GM19238 (cell line): ENCODE results near the gene FPR1.

Experiments used
- DNase-seq: peaks from one replicate; pipeline ENCODE4 v3.0.0; 2011; ENCODE audit warnings: low spot score; ENCODE audit not compliant: insufficient read length

FPR1 gene

GRCh38 chr19:51706296-51706695, 45.4 kb downstream of the FPR1 start:
- DNase-seq = no peak

GRCh38 chr19:51704626-51705025, 47.1 kb downstream of the FPR1 start:
- no peak for DNase-seq

- peak; percentile 98 for DNase-seq
These were observed 47.8 kb downstream of the FPR1 start for GRCh38 chr19:51703575-51704515.

- DNase-seq = no peak
These were observed 48.7 kb downstream of the FPR1 start for GRCh38 chr19:51702825-51703574.

DNA sequence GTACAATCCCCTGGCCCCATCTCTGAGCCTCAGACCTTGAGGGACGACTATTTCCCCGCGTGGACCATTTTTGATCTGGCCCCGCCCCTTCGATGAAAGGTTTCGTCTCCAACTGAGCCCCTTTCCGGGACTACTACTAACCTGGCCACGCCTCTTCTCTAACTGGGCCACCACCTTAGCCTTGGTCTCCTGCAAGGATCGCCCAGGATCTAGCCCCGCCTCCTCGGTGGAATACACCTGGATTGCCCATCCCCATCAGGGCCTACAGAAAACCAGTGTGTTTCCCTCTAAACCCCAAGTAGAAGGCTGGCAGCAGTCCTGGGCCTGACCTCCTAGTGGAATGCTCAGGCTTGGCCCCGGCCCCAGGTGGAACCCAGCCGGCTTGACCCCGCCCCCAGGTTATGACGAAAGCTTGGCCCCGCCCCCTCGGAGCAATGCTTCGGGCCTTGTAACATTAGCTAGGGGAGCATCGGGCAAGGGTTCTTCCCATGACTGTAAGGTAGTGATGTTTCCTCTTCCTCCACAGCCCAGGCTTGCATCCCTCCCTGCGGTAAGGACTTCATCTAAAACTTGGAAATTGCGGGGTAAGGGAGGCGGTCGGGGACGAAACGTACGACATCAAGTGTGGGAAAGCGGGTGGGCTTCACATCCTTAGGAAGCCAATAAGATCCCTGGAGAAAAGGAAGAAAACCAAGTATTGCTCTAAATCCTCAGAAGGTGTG, 49.4 kb downstream of the FPR1 start:
- no peak for DNase-seq

DNA sequence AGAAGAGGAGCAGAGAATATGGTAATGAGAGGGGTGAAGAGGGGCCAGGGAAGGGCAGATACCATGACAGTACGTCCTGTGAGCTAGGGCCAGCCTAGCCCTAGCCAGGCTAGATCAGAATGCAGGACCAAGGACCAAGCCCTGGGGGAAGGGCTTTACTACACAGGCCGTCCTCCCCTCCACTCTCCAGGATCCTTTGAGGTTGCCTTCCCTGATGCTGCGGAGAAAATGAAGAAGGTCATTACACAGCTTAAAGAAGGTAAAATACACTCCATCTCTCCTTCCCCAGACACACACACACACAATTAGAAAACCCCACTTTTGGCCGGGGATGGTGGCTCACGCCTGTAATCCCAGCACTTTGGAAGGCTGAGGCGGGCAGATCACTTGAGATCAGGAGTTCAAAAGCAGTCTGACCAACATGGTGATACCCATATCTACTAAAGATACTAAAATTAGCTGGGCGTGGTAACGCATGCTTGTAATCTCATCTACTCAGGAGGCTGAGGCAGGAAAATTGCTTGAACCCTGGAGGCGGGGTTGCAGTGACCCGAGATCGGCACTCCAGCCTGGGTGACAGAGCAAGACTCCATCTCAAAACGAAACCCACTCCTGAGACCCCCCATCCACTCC, 50.1 kb downstream of the FPR1 start:
- DNase-seq = no peak

DNA sequence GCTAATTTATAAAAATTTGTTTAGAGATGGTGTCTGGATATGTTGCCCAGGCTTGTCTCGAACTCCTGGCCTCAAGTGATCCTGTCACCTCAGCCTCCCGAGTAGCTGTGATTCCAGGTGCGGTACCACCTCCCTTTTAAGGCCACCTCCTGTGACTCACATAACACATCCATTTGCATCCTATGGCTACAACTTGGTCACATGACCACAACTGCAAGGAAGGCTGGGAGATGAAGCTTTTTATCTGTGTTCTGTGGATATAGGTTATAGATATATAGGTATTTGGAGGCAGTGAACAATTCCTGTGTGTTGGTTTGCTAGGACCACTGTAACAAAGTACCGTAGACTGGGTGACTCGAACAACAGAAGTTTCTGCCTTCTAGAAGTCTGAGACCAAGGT, 52.5 kb downstream of the FPR1 start:
- no peak for DNase-seq

DNA sequence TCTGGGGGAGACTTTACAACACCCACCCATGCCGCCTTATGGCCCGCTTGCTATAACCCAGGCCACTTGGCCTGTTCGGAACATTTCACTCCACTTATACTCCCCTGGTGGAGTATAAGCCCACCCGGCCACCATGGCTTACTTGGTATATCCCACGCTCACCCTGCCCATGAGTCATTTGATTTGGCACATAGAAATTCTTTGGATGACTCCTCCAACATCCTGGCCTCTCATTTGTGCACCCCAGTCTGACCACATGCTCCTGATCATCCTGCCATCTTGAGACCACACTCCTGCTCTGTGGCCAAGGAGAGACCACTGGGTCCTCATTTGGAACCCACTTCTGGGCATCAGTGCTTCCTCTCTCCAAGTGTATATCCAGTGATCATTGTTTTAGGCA, 53.4 kb downstream of the FPR1 start:
- DNase-seq = no peak

GRCh38 chr19:51697169-51697776, 54.4 kb downstream of the FPR1 start:
- DNase-seq = no peak

- no peak for DNase-seq
These were observed 55.1 kb downstream of the FPR1 start for GRCh38 chr19:51696606-51697005.
